H1 (cell line): Measurements from ENCODE around the gene OBI1. TPM values are rescaled to one million over a fixed set of nuclear protein-coding genes. Genes with fewer than 3 reads are reported as not detected.

Source experiments
- CEBPB ChIP-seq: IDR thresholded peaks from 2 replicates; pipeline ENCODE4 v1.6.1; 2012; ENCODE audit warnings: low read depth, low read length
- KDM4A ChIP-seq: IDR thresholded peaks from one replicate; pipeline ENCODE4 v1.7.1; 2012; ENCODE audit warnings: low read depth, mild to moderate bottlenecking, moderate library complexity, low read length, inconsistent platforms; ENCODE audit not compliant: severe bottlenecking
- MAX ChIP-seq: IDR thresholded peaks from 2 replicates; pipeline ENCODE4 v1.6.1; 2012; ENCODE audit warnings: inconsistent platforms
- NRF1 ChIP-seq: IDR thresholded peaks from 2 replicates; pipeline ENCODE4 v1.6.1; 2011; ENCODE audit warnings: mild to moderate bottlenecking, low read depth, low read length, improper control_type of control experiment
- SP1 ChIP-seq: IDR thresholded peaks from 2 replicates; pipeline ENCODE4 v1.6.1; 2011; ENCODE audit warnings: low read depth, low read length
- SUZ12 ChIP-seq: fragments of 200-600 bp; sonication (generic); IDR thresholded peaks from 2 replicates; pipeline ENCODE4 v1.6.1; 2012; ENCODE audit warnings: mild to moderate bottlenecking, inconsistent platforms, low read length, moderate library complexity, mixed read lengths
- TBP ChIP-seq: IDR thresholded peaks from 2 replicates; pipeline ENCODE4 v1.6.1; 2011; ENCODE audit warnings: low read depth, low read length, improper control_type of control experiment
- polyA plus RNA-seq, 7 experiments: library from polyadenylated mRNA; depleted of rRNA in 3 of 7; stranded (reverse) in 5 of 7; unstranded in 2 of 7; fragments of >200 nt in 5 of 7; fragments of 200-250 nt in 2 of 7; gene quantifications; 1 replicate in 5 of 7; 2 replicates in 1 of 7; 4 replicates in 1 of 7; pipeline versions ENCODE4 v1.2.1 to v1.2.3, GENCODE V29; 2011 to 2013; ENCODE audit warnings: missing spikeins in 2 of 7, mixed read lengths in 2 of 7
- total RNA-seq: library from RNA; stranded (reverse); fragmentation: NEBNext Ultra II Directional; extraction: Animal tissue kit (Norgen Biotek cat#: 25700); gene quantifications from 2 replicates; pipeline ENCODE4 v1.2.1, GENCODE V29; 2021

OBI1 gene
- total and polyA plus RNA-seq, 2 of the 8 experiments (the other 6 are each of a cell fraction or from before 2014, with no cell fraction given), result 7.1 to 14.3 TPM

GRCh38 chr13:78595495-78596398 lies 63.2 kb downstream of the OBI1 start (continued):
- TF ChIP-seq MAX, result 0 out of 2 replicates have a peak, but pooled peaks have one; percentile 19
- peak; percentile 74 for TF ChIP-seq KDM4A
- peak; percentile 71 for TF ChIP-seq NRF1
- peak; percentile 69 for TF ChIP-seq SUZ12
- TF ChIP-seq TBP, result peak; percentile 31; the same call in 1 of the 2 replicates
- no peak for TF ChIP-seq SP1
- TF ChIP-seq CEBPB, result no peak
